ENCODE data around the gene FRYL.
"Not testable (repeated sequence)": the region's sequence is repeated elsewhere in the genome, so short reads cannot be mapped to it uniquely, and the experiment has no call there.

Gene FRYL

DNA sequence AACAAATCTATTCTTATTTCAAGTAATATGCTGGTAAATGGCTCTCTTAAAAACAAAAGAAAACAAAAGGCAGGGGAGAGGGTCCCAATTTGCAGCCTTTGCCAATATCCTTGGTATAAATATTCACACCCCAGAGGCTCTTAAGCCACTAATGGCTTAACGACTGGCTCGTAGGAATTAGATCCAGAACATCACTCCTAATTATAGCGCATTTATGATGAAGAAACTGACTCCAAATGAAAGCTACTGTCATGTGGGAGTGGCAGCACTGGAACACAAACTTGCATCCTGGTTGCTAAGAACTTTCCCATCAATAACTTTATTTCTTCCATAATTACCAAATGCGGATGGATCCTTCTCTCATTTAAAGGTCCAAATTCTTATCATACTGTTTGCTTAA lies 138.7 kb downstream of the FRYL start:
- WGBS (ENCODE audit: insufficient coverage, insufficient read length) = 100% methylated on average over 1 of the region's 4 CpGs
- no peaks in the 10 kb centered on the region for H3K36me3 ChIP-seq (ENCODE audit: control insufficient read depth, insufficient read depth, low read length)
- H3K27ac ChIP-seq (ENCODE audit: low read length) = no peak overlapping the region
- no peaks in the 10 kb centered on the region for H3K4me1 ChIP-seq (ENCODE audit: control insufficient read depth, insufficient read depth, low read length)
- no peak for DNase-seq (ENCODE audit: low read depth, low spot score)
- no peaks in the 10 kb centered on the region for H3K9me3 ChIP-seq (ENCODE audit: control insufficient read depth, insufficient read depth, low read length)
- H3K27me3 ChIP-seq (ENCODE audit: control insufficient read depth, insufficient read depth, low read length) = no peaks in the 10 kb centered on the region; the same call in 1 of the 2 replicates
- no peak overlapping the region for H3K4me3 ChIP-seq (ENCODE audit: low read length)

DNA sequence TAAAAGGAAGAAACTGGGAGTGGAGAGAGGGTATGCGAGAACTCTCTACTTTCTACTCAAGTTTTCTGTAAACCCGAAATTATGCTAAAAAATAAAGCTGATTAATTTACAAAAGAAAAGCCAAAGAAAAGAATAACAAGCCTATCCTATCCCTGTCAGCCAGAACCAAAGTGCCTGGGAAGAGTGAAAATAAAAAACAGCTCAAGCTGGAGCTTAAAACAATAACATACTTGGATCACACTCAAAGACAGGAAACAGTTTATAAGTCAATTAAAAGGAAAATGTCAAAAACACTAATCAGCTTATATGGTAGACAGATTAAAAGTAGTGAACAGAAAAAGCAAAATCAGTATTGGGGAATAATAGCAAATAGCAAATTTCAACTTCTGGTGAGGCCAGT lies 139.4 kb downstream of the FRYL start:
- Histone ChIP-seq H3K36me3 (ENCODE audit: control insufficient read depth, insufficient read depth, low read length) (no peaks in the 10 kb centered on the region), H3K4me3 (ENCODE audit: low read length) (no peak overlapping the region), H3K9me3 (ENCODE audit: control insufficient read depth, insufficient read depth, low read length) (no peaks in the 10 kb centered on the region), H3K27me3 (ENCODE audit: control insufficient read depth, insufficient read depth, low read length) (no peaks in the 10 kb centered on the region; the same call in 1 of the 2 replicates), H3K4me1 (ENCODE audit: control insufficient read depth, insufficient read depth, low read length) (no peaks in the 10 kb centered on the region), H3K27ac (ENCODE audit: low read length) (no peak overlapping the region)
- DNase-seq (ENCODE audit: low read depth, low spot score) = no peak
- no CpG with 5 or more reads among the region's 2 CpGs for WGBS (ENCODE audit: insufficient coverage, insufficient read length)

DNA sequence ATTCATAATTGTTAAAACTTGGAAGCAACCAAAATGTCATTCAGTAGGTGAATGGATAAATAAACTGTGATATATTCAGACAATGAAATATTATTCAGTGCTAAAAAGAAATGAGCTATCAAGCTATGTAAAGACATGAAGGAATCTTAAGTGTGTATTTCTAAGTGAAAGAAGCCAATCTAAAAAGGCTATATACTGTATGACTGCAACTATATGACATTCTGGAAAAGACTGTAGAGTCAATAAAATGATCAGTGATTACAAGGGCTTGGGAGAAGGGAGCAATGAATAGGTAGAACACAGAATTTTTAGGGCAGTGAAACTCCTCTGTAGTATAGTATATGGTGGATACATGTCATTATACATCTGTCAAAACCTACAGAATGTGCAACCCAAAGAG lies 139.9 kb downstream of the FRYL start:
- H3K4me1 ChIP-seq (ENCODE audit: control insufficient read depth, insufficient read depth, low read length) = no peaks in the 10 kb centered on the region
- no peaks in the 10 kb centered on the region for H3K9me3 ChIP-seq (ENCODE audit: control insufficient read depth, insufficient read depth, low read length)
- H3K27me3 ChIP-seq (ENCODE audit: control insufficient read depth, insufficient read depth, low read length) = no peaks in the 10 kb centered on the region; the same call in 1 of the 2 replicates
- DNase-seq (ENCODE audit: low read depth, low spot score) = no peak
- no peaks in the 10 kb centered on the region for H3K36me3 ChIP-seq (ENCODE audit: control insufficient read depth, insufficient read depth, low read length)
- no peak overlapping the region for H3K27ac ChIP-seq (ENCODE audit: low read length)
- H3K4me3 ChIP-seq (ENCODE audit: low read length) = no peak overlapping the region

DNA sequence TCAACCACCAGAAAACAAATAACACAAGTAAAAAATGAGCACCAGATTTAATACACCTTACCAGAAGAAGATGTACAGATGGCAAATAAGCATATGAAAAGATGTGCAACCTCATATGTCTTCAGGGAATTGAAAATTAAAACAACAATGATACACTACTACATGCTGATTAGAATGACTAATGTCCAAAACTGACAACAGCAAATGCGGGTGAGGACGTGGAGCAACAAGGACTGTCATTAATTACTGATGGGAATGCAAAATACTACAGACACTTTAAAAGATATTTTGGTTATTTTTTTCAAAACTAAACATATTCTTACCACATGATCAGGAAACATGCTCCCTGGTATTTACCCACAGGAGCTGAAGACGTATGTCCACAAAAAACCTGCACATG lies 140.3 kb downstream of the FRYL start:
- no peaks in the 10 kb centered on the region for H3K9me3 ChIP-seq (ENCODE audit: control insufficient read depth, insufficient read depth, low read length)

DNA sequence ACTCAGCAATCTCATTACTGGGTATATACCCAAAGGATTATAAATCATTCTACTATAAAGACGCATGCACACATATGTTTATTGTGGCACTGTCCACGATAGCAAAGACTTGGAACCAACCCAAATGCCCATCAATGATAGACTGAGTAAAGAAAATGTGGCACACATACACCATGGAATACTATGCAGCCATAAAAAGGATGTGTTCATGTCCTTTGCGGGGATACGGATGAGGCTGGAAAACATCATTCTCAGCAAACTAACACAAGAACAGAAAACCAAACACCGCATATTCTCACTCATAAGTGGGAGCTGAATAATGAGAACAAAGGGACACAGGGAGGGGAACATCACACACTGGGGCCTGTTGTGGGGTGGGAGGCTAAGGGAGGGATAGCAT lies 141.5 kb downstream of the FRYL start:
- not testable (repeated sequence) for H3K27me3 ChIP-seq (ENCODE audit: control insufficient read depth, insufficient read depth, low read length); H3K4me1 ChIP-seq (ENCODE audit: control insufficient read depth, insufficient read depth, low read length); H3K4me3 ChIP-seq (ENCODE audit: low read length); H3K36me3 ChIP-seq (ENCODE audit: control insufficient read depth, insufficient read depth, low read length); H3K27ac ChIP-seq (ENCODE audit: low read length); H3K9me3 ChIP-seq (ENCODE audit: control insufficient read depth, insufficient read depth, low read length); DNase-seq (ENCODE audit: low read depth, low spot score)
- WGBS (ENCODE audit: insufficient coverage, insufficient read length) = no CpG with 5 or more reads among the region's 5 CpGs

More for the DNA sequence above, 140.3 kb downstream of the FRYL start:
- no peak overlapping the region for H3K4me3 ChIP-seq (ENCODE audit: low read length)
- no peak for DNase-seq (ENCODE audit: low read depth, low spot score)
- no peaks in the 10 kb centered on the region; the same call in 1 of the 2 replicates for H3K27me3 ChIP-seq (ENCODE audit: control insufficient read depth, insufficient read depth, low read length)
- no peak overlapping the region for H3K27ac ChIP-seq (ENCODE audit: low read length)
- WGBS (ENCODE audit: insufficient coverage, insufficient read length) = no CpG with 5 or more reads among the region's 3 CpGs
- no peaks in the 10 kb centered on the region for H3K4me1 ChIP-seq (ENCODE audit: control insufficient read depth, insufficient read depth, low read length)
- H3K36me3 ChIP-seq (ENCODE audit: control insufficient read depth, insufficient read depth, low read length) = no peaks in the 10 kb centered on the region

DNA sequence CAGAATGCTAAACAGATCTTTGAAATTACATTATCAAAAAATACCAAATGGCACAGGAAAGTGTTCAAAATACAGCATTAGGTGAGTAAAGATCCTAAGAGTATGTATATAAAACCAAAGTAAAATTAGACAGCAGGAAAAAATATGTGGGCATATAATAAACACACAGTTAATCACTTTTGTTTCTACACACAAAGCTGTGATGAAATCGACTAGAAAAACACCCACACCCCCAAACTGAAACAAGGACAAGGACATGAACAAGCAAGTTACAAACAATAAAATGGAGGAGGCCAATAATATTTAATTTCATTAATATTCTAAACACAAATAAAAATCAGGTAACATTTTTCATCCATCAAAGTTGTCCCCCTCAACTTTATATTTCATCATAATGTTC lies 143.2 kb downstream of the FRYL start:
- no peak for DNase-seq (ENCODE audit: low read depth, low spot score)

DNA sequence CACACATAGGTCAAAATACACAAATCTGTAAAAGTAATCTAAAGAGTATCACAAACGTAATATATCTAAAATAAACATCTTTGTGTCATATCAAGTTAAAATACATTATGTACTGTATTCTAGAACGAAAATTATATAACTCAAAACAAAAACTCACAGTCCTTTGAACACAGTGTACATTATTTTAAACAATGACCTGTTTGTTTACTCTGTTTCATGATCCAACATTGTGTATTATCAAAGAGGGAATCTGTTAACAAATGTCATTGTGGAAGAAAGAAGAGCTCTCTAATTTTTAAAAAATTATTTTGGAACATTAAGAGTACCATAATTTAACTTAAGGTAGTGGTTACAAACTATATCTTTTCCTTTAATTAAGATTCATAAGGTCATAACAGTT lies 144.1 kb downstream of the FRYL start:
- WGBS (ENCODE audit: insufficient coverage, insufficient read length) = no CpG with 5 or more reads among the region's 2 CpGs
- Histone ChIP-seq H3K27ac (ENCODE audit: low read length) (no peak overlapping the region), H3K4me3 (ENCODE audit: low read length) (no peak overlapping the region), H3K4me1 (ENCODE audit: control insufficient read depth, insufficient read depth, low read length) (no peaks in the 10 kb centered on the region), H3K9me3 (ENCODE audit: control insufficient read depth, insufficient read depth, low read length) (no peaks in the 10 kb centered on the region), H3K27me3 (ENCODE audit: control insufficient read depth, insufficient read depth, low read length) (no peaks in the 10 kb centered on the region), H3K36me3 (ENCODE audit: control insufficient read depth, insufficient read depth, low read length) (no peaks in the 10 kb centered on the region)
- DNase-seq (ENCODE audit: low read depth, low spot score) = no peak

More for the DNA sequence above, 143.2 kb downstream of the FRYL start:
- H3K4me3 ChIP-seq (ENCODE audit: low read length) = no peak overlapping the region
- WGBS (ENCODE audit: insufficient coverage, insufficient read length) = no CpG with 5 or more reads among the region's 1 CpG
- no peaks in the 10 kb centered on the region; the same call in 1 of the 2 replicates for H3K27me3 ChIP-seq (ENCODE audit: control insufficient read depth, insufficient read depth, low read length)
- H3K4me1 ChIP-seq (ENCODE audit: control insufficient read depth, insufficient read depth, low read length) = no peaks in the 10 kb centered on the region
- H3K27ac ChIP-seq (ENCODE audit: low read length) = no peak overlapping the region
- no peaks in the 10 kb centered on the region for H3K36me3 ChIP-seq (ENCODE audit: control insufficient read depth, insufficient read depth, low read length)
- no peaks in the 10 kb centered on the region for H3K9me3 ChIP-seq (ENCODE audit: control insufficient read depth, insufficient read depth, low read length)

DNA sequence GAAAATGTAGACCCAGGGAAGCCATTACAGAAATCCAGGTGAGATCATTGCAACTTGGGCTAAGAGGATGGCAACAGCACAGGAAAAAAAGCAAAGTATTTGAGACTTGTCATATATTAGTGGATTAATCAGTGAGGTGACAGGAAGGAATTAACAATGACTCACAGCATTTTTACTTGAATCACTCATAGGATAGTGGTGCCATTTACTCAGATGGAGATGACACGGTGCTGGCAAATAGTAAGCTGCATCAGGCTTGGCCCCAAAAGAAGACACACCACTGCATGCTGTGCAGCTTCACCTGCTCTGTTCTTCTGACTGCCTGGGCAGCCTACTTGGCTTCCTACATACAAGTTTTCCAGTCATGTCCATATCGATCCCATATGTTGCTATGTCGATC lies 144.8 kb downstream of the FRYL start:
- H3K4me1 ChIP-seq (ENCODE audit: control insufficient read depth, insufficient read depth, low read length) = no peaks in the 10 kb centered on the region
- no peak overlapping the region for H3K27ac ChIP-seq (ENCODE audit: low read length)
- H3K27me3 ChIP-seq (ENCODE audit: control insufficient read depth, insufficient read depth, low read length) = no peaks in the 10 kb centered on the region
- H3K4me3 ChIP-seq (ENCODE audit: low read length) = no peak overlapping the region
- H3K36me3 ChIP-seq (ENCODE audit: control insufficient read depth, insufficient read depth, low read length) = no peaks in the 10 kb centered on the region
- H3K9me3 ChIP-seq (ENCODE audit: control insufficient read depth, insufficient read depth, low read length) = no peaks in the 10 kb centered on the region
- WGBS (ENCODE audit: insufficient coverage, insufficient read length) = no CpG with 5 or more reads among the region's 3 CpGs
- no peak for DNase-seq (ENCODE audit: low read depth, low spot score)

DNA sequence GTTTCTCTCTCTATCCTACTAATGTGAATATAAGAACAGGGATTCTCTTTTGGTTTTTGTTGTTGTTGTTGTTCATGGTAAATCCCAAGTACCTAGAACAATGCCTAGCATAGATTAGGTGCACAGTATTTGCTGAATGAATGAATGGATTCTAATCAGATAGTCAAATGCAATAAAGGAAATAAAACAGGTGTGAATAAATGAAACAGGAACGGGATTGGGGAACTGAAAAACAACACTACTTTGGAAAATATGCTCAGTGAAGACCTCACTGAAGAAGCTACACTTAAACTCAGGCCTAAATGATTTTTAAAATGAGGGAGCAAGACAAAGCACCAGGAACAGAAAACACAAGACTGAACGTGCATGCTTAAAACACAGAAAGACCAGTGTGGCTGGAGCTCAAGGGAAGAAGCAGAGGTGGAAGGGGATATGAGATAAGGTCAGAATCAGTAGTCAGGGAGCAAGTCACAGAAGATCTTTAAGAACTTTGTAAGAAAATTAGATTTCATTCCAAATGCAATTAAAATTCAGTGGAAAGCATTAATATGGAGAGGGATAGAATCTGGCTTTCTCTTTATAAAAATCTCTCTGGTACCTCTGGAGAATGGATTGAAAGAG lies 145.3 kb downstream of the FRYL start:
- no peaks in the 10 kb centered on the region for H3K9me3 ChIP-seq (ENCODE audit: control insufficient read depth, insufficient read depth, low read length)
- H3K4me1 ChIP-seq (ENCODE audit: control insufficient read depth, insufficient read depth, low read length) = no peaks in the 10 kb centered on the region
- H3K27me3 ChIP-seq (ENCODE audit: control insufficient read depth, insufficient read depth, low read length) = no peaks in the 10 kb centered on the region
- WGBS (ENCODE audit: insufficient coverage, insufficient read length) = no CpG with 5 or more reads among the region's 2 CpGs
- no peak for DNase-seq (ENCODE audit: low read depth, low spot score)
- no peaks in the 10 kb centered on the region for H3K36me3 ChIP-seq (ENCODE audit: control insufficient read depth, insufficient read depth, low read length)
- no peak overlapping the region for H3K4me3 ChIP-seq (ENCODE audit: low read length)
- H3K27ac ChIP-seq (ENCODE audit: low read length) = no peak overlapping the region

DNA sequence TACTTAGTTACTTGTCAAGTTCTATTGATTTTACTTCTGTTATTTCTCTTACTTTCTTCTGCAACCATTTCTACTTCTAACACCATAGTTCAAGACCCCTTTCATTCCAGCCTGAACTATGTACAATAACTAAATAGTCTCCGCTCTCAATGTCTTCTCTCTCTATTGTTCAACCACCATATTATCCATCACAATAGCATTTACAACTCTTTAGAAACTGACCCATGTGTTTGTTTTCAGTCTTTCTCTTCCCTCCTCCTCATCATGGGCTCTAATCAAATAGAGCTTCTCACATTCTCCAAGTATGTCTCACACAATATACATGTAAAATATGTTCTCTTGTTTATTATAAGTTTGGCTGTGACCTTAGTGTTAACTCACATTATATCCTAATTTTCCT lies 146.4 kb downstream of the FRYL start:
- Histone ChIP-seq H3K9me3 (ENCODE audit: control insufficient read depth, insufficient read depth, low read length) (no peaks in the 10 kb centered on the region), H3K27ac (ENCODE audit: low read length) (no peak overlapping the region), H3K4me1 (ENCODE audit: control insufficient read depth, insufficient read depth, low read length) (no peaks in the 10 kb centered on the region), H3K4me3 (ENCODE audit: low read length) (no peak overlapping the region), H3K27me3 (ENCODE audit: control insufficient read depth, insufficient read depth, low read length) (no peaks in the 10 kb centered on the region), H3K36me3 (ENCODE audit: control insufficient read depth, insufficient read depth, low read length) (no peaks in the 10 kb centered on the region)
- DNase-seq (ENCODE audit: low read depth, low spot score) = no peak
- no CpG with 5 or more reads among the region's 1 CpG for WGBS (ENCODE audit: insufficient coverage, insufficient read length)

DNA sequence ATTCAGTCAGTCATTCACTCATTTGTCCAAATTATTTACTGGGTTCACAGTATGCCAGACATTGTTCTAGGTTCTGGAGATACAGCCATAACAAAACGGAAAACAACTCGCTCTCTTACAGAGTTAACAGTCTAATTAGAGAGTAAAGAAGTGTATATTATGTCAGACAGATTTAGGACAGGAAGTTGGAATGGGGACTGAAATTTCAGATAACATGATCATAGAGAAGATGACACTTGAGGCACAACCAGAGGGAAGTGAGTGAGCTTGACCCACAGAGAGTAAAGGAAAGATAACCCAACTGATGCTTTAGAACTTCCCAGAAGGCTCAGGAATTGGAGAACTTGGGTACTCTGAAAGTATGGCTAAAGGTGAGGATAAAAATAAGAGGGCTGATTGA lies 150.6 kb downstream of the FRYL start:
- no CpG with 5 or more reads among the region's 2 CpGs for WGBS (ENCODE audit: insufficient coverage, insufficient read length)
- Histone ChIP-seq H3K36me3 (ENCODE audit: control insufficient read depth, insufficient read depth, low read length) (no peaks in the 10 kb centered on the region), H3K27ac (ENCODE audit: low read length) (no peak overlapping the region), H3K4me3 (ENCODE audit: low read length) (no peak overlapping the region), H3K4me1 (ENCODE audit: control insufficient read depth, insufficient read depth, low read length) (no peaks in the 10 kb centered on the region), H3K9me3 (ENCODE audit: control insufficient read depth, insufficient read depth, low read length) (no peaks in the 10 kb centered on the region), H3K27me3 (ENCODE audit: control insufficient read depth, insufficient read depth, low read length) (no peaks in the 10 kb centered on the region)
- DNase-seq (ENCODE audit: low read depth, low spot score) = no peak

All from iPS DF 6.9 (cell line).